Transverse colon (tissue), 3 donors: ENCODE data around the gene MARK2.

Source experiments
- CTCF ChIP-seq, 5 experiments: fragments of 200-600 bp in 3 of 5; fragments of 450-650 bp in 2 of 5; sonication (generic) in 3 of 5; IDR thresholded peaks; 1 replicate in 2 of 5; 2 replicates in 3 of 5; pipeline ENCODE4 v1.5.1; 2016 to 2017; ENCODE audit warnings: antibody characterized with exemption in 5 of 5, inconsistent platforms in 3 of 5, mild to moderate bottlenecking in 2 of 5, moderate library complexity in 1 of 5
- EP300 ChIP-seq: sonication (generic); formaldehyde crosslinking; IDR thresholded peaks from one replicate; pipeline ENCODE4 v1.6.1; 2017; ENCODE audit warnings: antibody characterized with exemption, low read depth
- POLR2A ChIP-seq: fragments of 450-650 bp; IDR thresholded peaks from one replicate; pipeline ENCODE4 v1.6.1; 2016; ENCODE audit warnings: antibody characterized with exemption, mild to moderate bottlenecking, moderate library complexity

GRCh38 chr11:63831326-63831725, 7.6 kb upstream of the MARK2 start:
- TF ChIP-seq CTCF (IDR thresholded peaks at IDR 0.05) (no peak), POLR2A (no peak), EP300 (no peak)
